HG02852 (cell line): ENCODE results near the gene STOML2.

ENCODE experiments used
- ATAC-seq: cut with Tn5 transposase; IDR thresholded peaks from one replicate; pipeline ENCODE4 v1.9.1; 2021; ENCODE audit warnings: mild to moderate bottlenecking, moderate library complexity; ENCODE audit not compliant: unreplicated experiment

Gene STOML2

DNA sequence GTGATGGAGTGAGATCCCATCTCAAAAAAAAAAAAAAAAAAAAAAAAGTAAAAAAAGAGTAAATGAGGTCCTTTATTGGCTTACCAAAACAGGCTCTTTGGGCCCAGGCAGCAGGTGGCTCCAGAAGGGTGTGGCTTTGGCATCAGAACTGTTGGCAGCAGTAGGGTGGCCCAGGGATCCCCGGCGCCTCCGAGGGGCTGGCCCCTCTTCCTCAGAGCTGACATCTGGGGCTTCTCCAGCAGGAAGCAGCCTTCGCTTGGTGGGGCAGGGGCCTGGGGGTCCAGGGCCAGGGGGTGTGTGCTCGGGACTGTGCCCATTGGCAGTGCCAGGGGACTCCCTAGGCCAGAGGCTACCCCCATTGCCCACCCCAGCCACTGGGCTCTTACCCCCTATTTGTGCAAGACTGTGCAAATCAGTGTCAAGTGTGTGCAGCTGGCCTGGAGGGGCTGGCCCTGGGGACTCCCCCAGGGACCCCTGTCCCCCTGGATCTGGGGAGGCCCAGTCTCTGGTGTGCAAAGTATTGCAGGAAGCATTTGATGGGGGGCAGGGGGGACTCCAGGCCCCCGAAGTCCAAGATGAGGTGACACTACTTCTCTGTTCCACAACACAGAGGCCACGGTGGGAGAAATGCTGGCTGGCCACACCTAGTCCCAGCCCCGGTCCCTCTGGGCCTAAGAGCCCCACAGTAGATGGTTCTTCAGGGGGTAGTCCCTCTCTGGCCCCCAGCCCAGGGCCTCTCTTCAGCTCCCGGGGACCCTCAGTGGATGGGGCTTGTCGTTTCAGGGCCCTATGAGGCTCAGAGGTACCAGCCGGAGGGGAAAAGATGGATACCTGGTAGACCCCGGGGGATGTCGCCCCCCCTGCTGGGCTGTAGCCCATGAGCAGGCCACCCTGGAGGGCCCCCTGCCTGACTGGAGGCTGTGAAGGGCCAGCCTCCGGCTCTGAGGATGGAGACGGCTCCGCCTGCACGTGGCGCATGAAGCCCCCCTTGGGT lies 4.7 kb upstream of the STOML2 start:
- no peak for ATAC-seq

DNA sequence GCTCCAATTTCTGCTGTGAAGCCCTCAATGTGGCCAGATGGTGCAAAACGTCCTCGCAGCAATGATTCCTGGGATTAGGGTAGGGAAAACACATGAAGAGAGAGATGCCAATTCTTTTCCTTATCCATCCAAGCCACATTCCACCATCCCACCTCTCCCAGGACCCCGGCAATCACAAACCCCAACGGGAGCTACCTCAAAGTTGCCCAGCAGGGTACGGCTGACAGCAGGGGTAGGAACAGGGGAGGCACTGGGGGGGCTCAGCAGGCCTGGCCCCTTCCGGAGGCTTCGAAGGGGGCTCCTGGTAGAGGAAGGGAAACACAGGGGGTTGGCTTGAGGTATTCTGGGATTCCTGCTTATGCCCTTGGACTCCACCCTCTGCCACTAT lies 3.4 kb upstream of the STOML2 start:
- ATAC-seq = no peak

DNA sequence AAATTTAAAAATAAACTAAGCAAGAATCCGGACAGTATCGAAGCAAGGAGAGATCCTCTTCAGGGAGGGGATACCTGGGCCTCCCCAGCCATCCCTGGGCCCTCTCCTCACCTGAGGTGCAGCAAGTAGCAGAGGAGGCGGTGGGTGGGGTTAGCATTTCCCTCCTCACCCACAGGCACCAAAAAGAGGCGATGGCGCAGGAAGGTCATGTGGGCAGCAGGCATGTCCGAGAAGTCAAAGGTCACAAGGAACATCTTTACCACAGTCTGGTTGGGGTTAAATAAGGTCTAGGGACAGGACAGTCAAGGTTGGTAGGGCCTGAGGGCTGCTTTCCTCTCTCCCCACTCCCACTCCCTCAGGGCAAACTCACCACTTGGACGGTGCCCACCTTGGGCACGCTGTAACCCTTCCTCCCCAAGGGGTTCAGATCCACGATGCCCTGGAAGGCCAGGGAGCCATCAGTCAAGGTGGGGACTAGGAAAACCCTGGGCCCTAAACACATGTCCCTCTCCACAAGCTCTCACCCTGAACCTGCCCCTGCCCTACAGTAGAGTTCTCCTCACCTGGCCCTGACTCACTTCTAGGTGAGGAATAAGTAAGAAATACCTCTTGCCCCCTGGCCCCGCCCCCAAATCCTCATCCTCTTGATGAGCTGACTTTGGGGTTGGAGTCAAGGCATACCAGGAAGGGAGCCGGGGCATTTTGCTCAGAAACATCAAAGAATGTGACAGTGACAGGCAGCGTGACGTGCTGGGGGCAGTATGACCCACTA lies 2.8 kb upstream of the STOML2 start:
- ATAC-seq = no peak

GRCh38 chr9:35105126-35105525 lies 2.2 kb upstream of the STOML2 start:
- ATAC-seq = no peak

DNA sequence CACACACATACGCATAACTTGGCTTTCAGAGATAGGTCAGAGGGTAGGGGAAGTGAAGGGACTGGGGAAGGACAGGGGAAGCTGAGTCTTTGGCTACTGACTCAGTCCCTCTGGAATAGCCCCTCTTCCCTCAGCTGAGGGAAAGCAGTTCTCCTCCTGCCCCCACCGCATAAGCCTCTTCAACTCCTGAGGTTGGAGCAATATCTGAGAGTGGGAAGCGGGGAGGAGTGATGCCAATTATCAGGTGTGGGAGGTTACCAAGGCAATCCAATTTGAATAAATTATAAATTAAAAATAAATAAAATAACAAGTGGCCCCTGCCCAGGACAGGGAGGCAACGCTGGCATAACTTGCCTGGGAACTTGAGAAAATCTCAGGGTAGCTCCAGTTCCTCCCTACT lies 1.7 kb upstream of the STOML2 start:
- ATAC-seq = no peak

DNA sequence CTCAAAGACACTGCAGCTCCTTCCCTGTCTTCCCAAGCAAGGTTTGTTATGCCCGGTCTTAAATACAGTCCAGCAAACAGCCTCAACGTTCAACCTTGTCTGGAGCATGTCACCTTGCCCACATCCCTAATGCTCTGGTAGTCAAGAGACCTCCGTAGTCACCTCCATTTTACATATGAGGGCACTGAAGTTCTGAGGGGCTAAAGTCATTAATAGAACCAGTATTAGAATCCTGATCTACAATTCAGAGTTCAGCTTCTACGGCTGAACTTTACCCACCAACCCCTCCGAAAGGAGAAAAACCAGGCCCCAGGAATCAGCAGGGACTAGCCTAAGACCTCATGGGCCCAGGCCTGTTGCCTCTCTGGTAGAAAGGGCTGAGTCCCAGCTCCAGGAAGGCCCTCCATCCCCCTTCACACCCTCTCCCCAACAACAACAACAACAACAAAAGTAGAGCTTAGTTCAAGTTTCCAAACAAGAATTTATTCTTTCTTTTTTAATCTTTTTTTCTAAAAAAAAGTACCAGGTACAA lies 795 bp upstream of the STOML2 start:
- no peak for ATAC-seq

DNA sequence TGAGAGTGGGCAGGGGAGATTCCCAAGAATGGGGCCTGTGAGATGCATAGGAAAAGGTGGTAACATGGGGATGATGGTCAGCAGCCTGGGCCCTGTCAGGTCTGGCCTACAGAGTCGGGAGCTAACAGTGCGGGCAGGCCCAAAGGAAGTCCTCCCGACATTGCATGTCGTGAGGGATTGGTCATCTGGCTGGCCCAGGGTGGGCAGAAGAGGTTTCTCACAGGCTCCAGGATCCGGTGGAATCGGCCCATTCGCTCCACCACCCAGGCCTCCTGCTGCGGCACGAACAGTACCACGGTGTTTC lies 514 bp downstream of the STOML2 start:
- peak; percentile 9 for ATAC-seq

GRCh38 chr9:35097573-35097972 lies 5.4 kb downstream of the STOML2 start:
- no peak for ATAC-seq

GRCh38 chr9:35096035-35096849 lies 6.7 kb downstream of the STOML2 start, which contains the start of gene PIGO:
PIGO (minus strand) TSS chr9:35096591; CDS start chr9:35095565, 1,026 bp downstream.
- peak; percentile 81 for ATAC-seq

DNA sequence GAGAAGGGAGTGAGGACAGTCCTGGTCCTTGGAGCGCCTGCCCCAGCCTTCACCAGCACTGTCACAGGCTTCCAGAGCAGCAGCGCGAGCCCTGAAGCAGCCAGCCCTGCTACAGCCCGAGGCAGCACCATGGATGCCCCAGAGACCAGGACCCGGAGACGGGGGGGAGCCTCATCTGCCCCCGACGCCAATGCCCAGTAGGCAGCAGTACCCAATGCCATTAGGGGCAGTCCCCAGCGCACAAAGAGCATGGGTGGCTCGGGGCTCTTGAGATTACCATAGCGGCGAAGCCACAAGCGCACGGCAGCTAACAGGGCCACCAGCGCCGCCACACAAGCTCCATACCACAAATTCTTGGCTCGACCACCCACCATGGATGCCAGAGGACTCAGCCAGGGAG lies 11.4 kb downstream of the STOML2 start:
- ATAC-seq = no peak

- no peak for ATAC-seq
Measured at GRCh38 chr9:35089434-35089833, 13.5 kb downstream of the STOML2 start.

GRCh38 chr9:35085078-35085477 lies 17.9 kb downstream of the STOML2 start:
- no peak for ATAC-seq

GRCh38 chr9:35079426-35080341 lies 23.2 kb downstream of the STOML2 start, which contains the start of gene FANCG:
FANCG (minus strand) TSS chr9:35079942; CDS start chr9:35079524, 418 bp downstream.
- ATAC-seq = peak; percentile 84

- no peak for ATAC-seq
Measured at GRCh38 chr9:35079041-35079425, 23.9 kb downstream of the STOML2 start.

GRCh38 chr9:35078066-35078465 lies 24.9 kb downstream of the STOML2 start:
- no peak for ATAC-seq

DNA sequence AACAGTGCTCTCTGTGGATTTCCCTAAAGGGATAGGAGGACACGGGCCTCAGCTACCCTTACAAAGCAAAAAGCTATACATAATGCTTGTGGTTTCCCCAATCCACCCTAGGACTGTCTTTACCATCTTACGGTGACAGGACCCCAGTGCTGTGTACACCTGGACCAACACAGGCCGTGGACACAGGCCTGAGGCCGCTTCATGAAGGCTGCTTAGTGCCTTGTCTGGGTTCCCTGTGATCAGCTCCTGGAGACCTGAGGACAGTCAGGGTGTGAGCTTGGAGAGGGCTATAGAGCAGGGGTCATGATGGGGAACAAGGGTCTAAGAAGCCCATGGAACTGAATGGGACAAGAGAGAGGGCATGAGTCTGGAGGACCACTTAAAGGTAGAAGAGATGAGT lies 26.1 kb downstream of the STOML2 start:
- ATAC-seq = no peak

DNA sequence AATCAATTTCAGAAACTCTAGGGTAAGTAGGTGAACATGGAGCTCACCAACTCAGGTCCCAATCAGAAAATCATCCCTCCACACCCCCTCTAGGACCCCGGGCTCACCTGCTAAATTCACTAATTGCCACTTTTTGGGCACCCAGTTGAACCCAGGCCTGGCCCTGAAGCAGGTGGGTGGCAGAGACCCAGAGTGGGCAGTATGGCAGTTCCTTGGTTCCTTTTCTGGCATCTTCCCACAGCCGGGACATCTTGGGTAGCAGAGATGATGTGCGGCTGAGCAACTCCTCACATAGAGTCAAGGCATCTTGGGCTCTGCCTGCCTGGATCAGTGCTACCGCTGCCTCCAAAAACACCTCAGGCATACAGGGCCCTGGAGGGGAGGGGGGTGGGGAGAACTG lies 27.6 kb downstream of the STOML2 start:
- ATAC-seq = no peak

DNA sequence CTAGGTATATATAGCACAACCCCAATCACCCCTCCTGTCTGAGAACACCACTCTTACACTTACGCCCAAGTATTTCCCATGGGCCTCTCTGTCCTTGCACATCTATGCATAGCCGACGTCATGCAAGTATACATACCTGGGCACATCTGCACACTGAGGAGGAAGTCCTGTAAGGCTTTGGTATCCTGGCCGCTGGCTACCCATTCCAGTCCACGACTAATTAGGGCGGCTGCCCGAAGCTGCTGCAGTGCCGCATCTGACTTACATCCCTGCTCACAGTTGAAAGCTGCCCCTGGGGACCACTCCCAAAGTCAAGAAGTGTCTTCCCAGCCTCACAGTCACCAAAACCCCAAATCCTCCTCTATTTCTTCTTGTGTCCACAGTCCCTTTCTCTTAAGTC lies 28.1 kb downstream of the STOML2 start:
- no peak for ATAC-seq

DNA sequence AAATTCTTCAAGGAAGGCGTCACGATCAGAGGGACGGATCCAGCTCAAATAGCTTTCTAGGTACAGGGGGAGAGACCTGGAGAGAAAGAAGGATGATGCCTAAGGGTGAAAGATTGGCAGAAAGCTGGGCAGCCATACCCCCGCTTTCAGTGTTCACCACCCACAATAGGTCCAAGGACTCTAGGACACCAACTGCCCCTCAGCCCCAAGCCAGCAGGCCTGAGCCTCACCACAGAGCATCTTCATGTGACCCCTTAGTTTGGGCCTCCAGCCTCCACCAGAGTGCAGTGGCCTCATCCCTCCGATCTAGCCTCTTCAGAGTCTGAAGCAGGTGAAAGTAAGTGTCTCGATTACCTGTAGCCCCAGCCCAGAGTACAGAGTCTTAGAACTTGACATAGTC lies 28.8 kb downstream of the STOML2 start:
- ATAC-seq = no peak

DNA sequence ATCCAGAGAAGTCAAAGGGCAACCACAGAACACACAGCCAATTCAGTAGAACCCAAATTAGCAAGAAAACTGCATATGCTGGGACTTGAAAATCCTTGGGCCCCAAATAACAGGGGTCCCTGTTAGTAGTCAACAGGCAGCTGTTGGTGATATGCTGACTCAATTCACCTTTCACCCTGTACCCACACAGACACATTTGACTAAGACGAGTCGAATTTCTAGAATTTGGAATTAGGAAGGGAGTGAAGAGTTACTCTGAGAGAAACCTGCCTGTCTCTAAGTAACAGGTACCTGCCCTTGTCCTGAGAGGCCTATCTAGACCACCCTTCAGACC lies 29.7 kb downstream of the STOML2 start:
- no peak for ATAC-seq
